B cell (primary cell): ENCODE results near the gene SLC44A1. TPM values are rescaled to one million over a fixed set of nuclear protein-coding genes. Genes with fewer than 3 reads are reported as not detected.

Source experiments
- ATAC-seq: fragments of 200-7000 bp; cut with Tn5 transposase; one replicate; pipeline ENCODE4 v1.10.0; 2021; ENCODE audit warnings: low read depth, mild to moderate bottlenecking, moderate number of reproducible peaks, moderate library complexity
- CTCF ChIA-PET: fragments of 350-600 bp; sonication (Branson Sonifier 250); formaldehyde crosslinking; loops from one replicate; lab custom pipeline; 2021; ENCODE audit warnings: antibody characterized with exemption, inconsistent platforms; lab: Charles Lee
- POLR2A ChIA-PET: fragments of 350-600 bp; sonication (Branson Sonifier 250); formaldehyde crosslinking; loops from one replicate; lab custom pipeline; 2021; ENCODE audit warnings: antibody characterized with exemption; lab: Charles Lee
- DNase-seq: peaks from one replicate; pipeline ENCODE4 v3.0.0; 2013
- H2AFZ ChIP-seq: 2 replicates; pipeline ENCODE4 v1.6.1; 2012; ENCODE audit warnings: mild to moderate bottlenecking, low read depth, low read length; ENCODE audit not compliant: insufficient read depth, poor library complexity, severe bottlenecking
- H3K27ac ChIP-seq, 2 donors: 1 replicate in 1 of 2; 2 replicates in 1 of 2; pipeline ENCODE4 v1.5.1; 2012 to 2013; ENCODE audit warnings: low read length in 2 of 2, mild to moderate bottlenecking in 2 of 2, moderate library complexity in 1 of 2
- H3K27me3 ChIP-seq, 4 experiments: fragments of 200-600 bp in 1 of 4; sonication (generic) in 1 of 4; replicated peaks in 1 of 4; 1 replicate in 2 of 4; 2 replicates in 2 of 4; pipeline versions ENCODE4 v1.6.1 to v1.7.0; 2013 to 2016; ENCODE audit warnings: low read length in 3 of 4, mild to moderate bottlenecking in 2 of 4, mixed read lengths in 1 of 4, moderate library complexity in 1 of 4; ENCODE audit not compliant: insufficient read depth in 4 of 4, control insufficient read depth in 3 of 4; ENCODE audit errors: control extremely low read depth in 1 of 4
- H3K36me3 ChIP-seq, 2 experiments: replicated peaks in 1 of 2; 1 replicate in 1 of 2; 2 replicates in 1 of 2; pipeline versions ENCODE4 v1.6.1 to v1.7.1; 2013; ENCODE audit warnings: low read length in 1 of 2; ENCODE audit not compliant: insufficient read depth in 2 of 2, control insufficient read depth in 1 of 2; ENCODE audit errors: control extremely low read depth in 1 of 2, extremely low read depth in 1 of 2
- H3K4me1 ChIP-seq, 2 donors: fragments of 200-600 bp in 1 of 2; sonication (generic) in 1 of 2; 1 replicate in 1 of 2; 2 replicates in 1 of 2; pipeline versions ENCODE4 v1.5.1 to v1.6.1; 2013 to 2017; ENCODE audit warnings: low read length in 2 of 2; ENCODE audit not compliant: control insufficient read depth in 2 of 2, insufficient read depth in 2 of 2
- H3K4me2 ChIP-seq: replicated peaks from 2 replicates; pipeline ENCODE3; 2012; ENCODE audit warnings: mild to moderate bottlenecking, low read depth, low read length; ENCODE audit not compliant: poor library complexity, severe bottlenecking
- H3K4me3 ChIP-seq, 5 experiments: fragments of 200-600 bp in 1 of 5; sonication (generic) in 1 of 5; 1 replicate in 3 of 5; 2 replicates in 2 of 5; pipeline versions ENCODE4 v1.5.1 to v1.7.0; 2011 to 2016; ENCODE audit warnings: low read length in 4 of 5, mild to moderate bottlenecking in 4 of 5, low read depth in 2 of 5, control low read depth in 1 of 5, moderate library complexity in 1 of 5; ENCODE audit not compliant: insufficient read depth in 1 of 5; ENCODE audit errors: control extremely low read depth in 1 of 5, extremely low read depth in 1 of 5
- H3K79me2 ChIP-seq: fragments of 200-600 bp; sonication (generic); one replicate; pipeline ENCODE4 v1.6.0; 2016; ENCODE audit warnings: low read length; ENCODE audit not compliant: control insufficient read depth, insufficient read depth
- H3K9ac ChIP-seq: fragments of 200-600 bp; sonication (generic); 2 replicates; pipeline ENCODE4 v1.6.1; 2017; ENCODE audit warnings: mild to moderate bottlenecking, low read length, moderate library complexity
- H3K9me3 ChIP-seq, 3 donors: one replicate each; pipeline versions ENCODE4 v1.6.1 to v1.7.1; 2013; ENCODE audit warnings: low read length in 2 of 3; ENCODE audit not compliant: control insufficient read depth in 2 of 3, insufficient read depth in 1 of 3; ENCODE audit errors: control extremely low read depth in 1 of 3
- H4K20me1 ChIP-seq: 2 replicates; pipeline ENCODE4 v1.6.0; 2012; ENCODE audit warnings: mild to moderate bottlenecking, low read length; ENCODE audit not compliant: insufficient read depth, control insufficient read depth, poor library complexity, severe bottlenecking
- H3K27ac Mint-ChIP-seq: one replicate; pipeline ENCODE4 v1.8.0; 2021; ENCODE audit warnings: mixed read lengths
- H3K27me3 Mint-ChIP-seq: one replicate; pipeline ENCODE4 v1.8.0; 2021; ENCODE audit warnings: mixed read lengths
- H3K4me1 Mint-ChIP-seq: one replicate; pipeline ENCODE4 v1.8.0; 2021; ENCODE audit warnings: mixed read lengths
- H3K4me3 Mint-ChIP-seq: one replicate; pipeline ENCODE4 v1.8.0; 2021; ENCODE audit warnings: mixed read lengths
- H3K9me3 Mint-ChIP-seq: one replicate; pipeline ENCODE4 v1.8.0; 2022; ENCODE audit warnings: mixed read lengths; ENCODE audit not compliant: insufficient read depth
- EZH2 ChIP-seq: IDR thresholded peaks from 2 replicates; pipeline ENCODE4 v1.6.1; 2012; ENCODE audit warnings: borderline replicate concordance, low read depth, mild to moderate bottlenecking, moderate library complexity, low read length; ENCODE audit not compliant: insufficient read depth, poor library complexity, severe bottlenecking
- intact Hi-C: fragments of 100-400 bp; cut with micrococcal nuclease; formaldehyde crosslinking; loops from one replicate; pipeline ENCODE4 v1.10.0; 2022
- polyA plus RNA-seq: library from polyadenylated mRNA; depleted of rRNA; stranded (reverse); fragments of >200 nt; gene quantifications from 2 replicates; pipeline ENCODE4 v1.2.3, GENCODE V29; 2012
- total RNA-seq, 2 donors: library from RNA; stranded (reverse); fragments of 120-200 nt in 1 of 2; gene quantifications; 1 replicate in 1 of 2; 2 replicates in 1 of 2; pipeline versions ENCODE4 v1.2.3 to v1.2.4, GENCODE V29; 2013 to 2022
- TF ChIP-seq, protein P1 (sequence below): fragments of 200-600 bp; IDR thresholded peaks from one replicate; pipeline ENCODE4 v1.8.0; 2022; ENCODE audit warnings: antibody characterized with exemption, mild to moderate bottlenecking

The SLC44A1 gene
- total and polyA plus RNA-seq, 2 donors (not counting 1 experiment from before 2014, with no cell fraction given) = 2.2 to 17.7 TPM

DNA sequence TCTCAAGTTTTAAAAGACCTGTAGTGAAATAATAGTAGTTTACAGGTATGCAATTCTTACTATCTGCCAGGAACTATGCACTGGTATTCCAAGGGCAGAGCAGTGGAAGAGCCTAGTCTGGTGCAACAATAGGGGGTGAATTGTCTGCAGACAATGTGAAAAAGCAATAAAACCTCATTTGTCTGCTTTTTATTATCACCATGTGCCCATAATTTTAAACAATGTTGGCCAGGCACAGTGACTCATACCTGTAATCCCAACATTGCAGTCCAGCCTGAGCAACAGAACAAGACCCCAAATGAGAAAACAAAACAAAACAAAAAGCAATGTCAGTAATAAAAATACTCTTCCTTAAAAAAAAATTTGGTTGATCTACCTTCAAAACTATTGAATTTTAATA lies 12.2 kb upstream of the SLC44A1 start:
- Mint-ChIP-seq H3K9me3 (no peaks in the 10 kb centered on the region), H3K27me3 (peaks cover 3% of the 10 kb centered on the region), H3K4me3 (no peak overlapping the region), H3K4me1 (no peaks in the 10 kb centered on the region), H3K27ac (no peak overlapping the region)
- no peaks in the 10 kb centered on the region for H4K20me1 ChIP-seq
- DNase-seq (no peak), ATAC-seq (no peak)
- no peaks in the 10 kb centered on the region for H3K4me1 ChIP-seq
- H3K9me3 ChIP-seq = no peaks in the 10 kb centered on the region
- peaks cover 0 to 4% (median 0%) of the 10 kb centered on the region in 4 experiments for H3K27me3 ChIP-seq
- ChIA-PET POLR2A (no interaction called here), CTCF (no interaction called here)
- no peak overlapping the region for H2AFZ ChIP-seq
- TF ChIP-seq, protein P1, sequence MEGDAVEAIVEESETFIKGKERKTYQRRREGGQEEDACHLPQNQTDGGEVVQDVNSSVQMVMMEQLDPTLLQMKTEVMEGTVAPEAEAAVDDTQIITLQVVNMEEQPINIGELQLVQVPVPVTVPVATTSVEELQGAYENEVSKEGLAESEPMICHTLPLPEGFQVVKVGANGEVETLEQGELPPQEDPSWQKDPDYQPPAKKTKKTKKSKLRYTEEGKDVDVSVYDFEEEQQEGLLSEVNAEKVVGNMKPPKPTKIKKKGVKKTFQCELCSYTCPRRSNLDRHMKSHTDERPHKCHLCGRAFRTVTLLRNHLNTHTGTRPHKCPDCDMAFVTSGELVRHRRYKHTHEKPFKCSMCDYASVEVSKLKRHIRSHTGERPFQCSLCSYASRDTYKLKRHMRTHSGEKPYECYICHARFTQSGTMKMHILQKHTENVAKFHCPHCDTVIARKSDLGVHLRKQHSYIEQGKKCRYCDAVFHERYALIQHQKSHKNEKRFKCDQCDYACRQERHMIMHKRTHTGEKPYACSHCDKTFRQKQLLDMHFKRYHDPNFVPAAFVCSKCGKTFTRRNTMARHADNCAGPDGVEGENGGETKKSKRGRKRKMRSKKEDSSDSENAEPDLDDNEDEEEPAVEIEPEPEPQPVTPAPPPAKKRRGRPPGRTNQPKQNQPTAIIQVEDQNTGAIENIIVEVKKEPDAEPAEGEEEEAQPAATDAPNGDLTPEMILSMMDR = no peak
- no peak for TF ChIP-seq EZH2
- H3K79me2 ChIP-seq = no peaks in the 10 kb centered on the region
- H3K4me2 ChIP-seq = no peak overlapping the region
- no peaks in the 10 kb centered on the region for H3K36me3 ChIP-seq
- H3K27ac ChIP-seq = no peak overlapping the region
- intact Hi-C loops = no loop called here
- H3K9ac ChIP-seq = no peak overlapping the region
- H3K4me3 ChIP-seq = no peak overlapping the region

DNA sequence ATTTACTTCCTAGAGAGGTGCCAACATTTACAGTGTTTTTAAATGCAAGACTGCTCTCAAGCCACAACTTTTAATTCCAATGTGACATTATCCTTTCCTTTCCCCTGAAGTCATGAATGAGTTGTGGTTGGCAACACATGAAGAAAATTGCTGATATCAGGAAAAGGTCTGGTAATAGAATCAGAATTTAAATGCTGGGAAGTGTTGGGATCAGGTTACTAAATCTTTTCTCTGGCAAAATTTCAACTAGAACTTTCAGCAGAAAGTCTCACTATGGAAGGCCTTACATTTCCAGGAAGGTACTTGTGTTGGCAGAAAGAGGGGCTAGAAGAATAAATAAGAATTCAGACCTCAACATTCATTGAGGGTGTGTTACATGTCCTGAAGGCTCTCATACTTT lies 10.6 kb upstream of the SLC44A1 start:
- intact Hi-C loops = no loop called here
- H3K79me2 ChIP-seq = no peaks in the 10 kb centered on the region
- H3K4me3 ChIP-seq = no peak overlapping the region
- DNase-seq = no peak
- no peak overlapping the region for H3K27ac ChIP-seq
- Mint-ChIP-seq H3K4me3 (no peak overlapping the region), H3K27me3 (peaks cover 4% of the 10 kb centered on the region), H3K4me1 (no peaks in the 10 kb centered on the region), H3K9me3 (no peaks in the 10 kb centered on the region), H3K27ac (no peak overlapping the region)
- H2AFZ ChIP-seq = no peak overlapping the region
- CTCF ChIA-PET = no interaction called here
- no peaks in the 10 kb centered on the region for H4K20me1 ChIP-seq
- no peaks in the 10 kb centered on the region for H3K27me3 ChIP-seq
- no peak for ATAC-seq
- no peaks in the 10 kb centered on the region for H3K9me3 ChIP-seq
- no peaks in the 10 kb centered on the region for H3K36me3 ChIP-seq
- no peak overlapping the region for H3K4me2 ChIP-seq
- POLR2A ChIA-PET = no interaction called here
- H3K9ac ChIP-seq = no peak overlapping the region
- H3K4me1 ChIP-seq = no peaks in the 10 kb centered on the region
- TF ChIP-seq, protein P1 = no peak
- no peak for TF ChIP-seq EZH2
